Choroid plexus epithelial cell (primary cell): Measurements from ENCODE around the gene TST.

Source experiments
- DNase-seq: peaks from one replicate; pipeline ENCODE4 v3.0.0-alpha.2; 2010; ENCODE audit warnings: low read depth
- H3K4me3 ChIP-seq: 2 replicates; pipeline ENCODE4 v1.5.1; 2011; ENCODE audit warnings: low read depth, mild to moderate bottlenecking, control low read depth, low read length, moderate library complexity
- CTCF ChIP-seq: conservative IDR thresholded peaks from 2 replicates; pipeline ENCODE4 v1.5.1; 2011; ENCODE audit warnings: low read depth, mild to moderate bottlenecking, control low read depth, inconsistent platforms, low read length, moderate library complexity

Gene TST

GRCh38 chr22:37019309-37020191, at the start of gene TST, which contains the start of gene MPST:
TSS of gene TST (minus strand) at chr22:37019447. CDS start at chr22:37018732, 715 bp downstream.
TSS of gene MPST (plus strand) at chr22:37019742. CDS start at chr22:37019837, 95 bp downstream.
- H3K4me3 ChIP-seq: peak within 1 kb of the TSS; percentile 85
- peak; percentile 67 for DNase-seq
- TF ChIP-seq CTCF: no peak

GRCh38 chr22:37068859-37069258, 49.6 kb upstream of the TST start:
- no peak for TF ChIP-seq CTCF
- DNase-seq: no peak

GRCh38 chr22:37067428-37067827, 48.2 kb upstream of the TST start:
- no peak for TF ChIP-seq CTCF
- no peak overlapping the region for H3K4me3 ChIP-seq
- DNase-seq: no peak

More at GRCh38 chr22:37068859-37069258, 49.6 kb upstream of the TST start:
- no peak overlapping the region for H3K4me3 ChIP-seq

GRCh38 chr22:37065961-37066360, 46.7 kb upstream of the TST start:
- TF ChIP-seq CTCF: no peak
- no peak overlapping the region for H3K4me3 ChIP-seq
- DNase-seq: no peak

GRCh38 chr22:37065180-37065579, 45.9 kb upstream of the TST start:
- no peak for DNase-seq
- H3K4me3 ChIP-seq: no peak overlapping the region
- TF ChIP-seq CTCF: no peak

- H3K4me3 ChIP-seq: no peak overlapping the region
- no peak for TF ChIP-seq CTCF
- no peak for DNase-seq
Observed at GRCh38 chr22:37064553-37064952, 45.3 kb upstream of the TST start.
